ENCODE measurements around the gene IL1A. TPM values are rescaled to one million over a fixed set of nuclear protein-coding genes. Genes with fewer than 3 reads are reported as not detected.

IL1A gene
- total RNA-seq, 1 experiment from 2014 or later: not detected

- in situ Hi-C loops (cut with HindIII; ENCODE audit: low sequenced_read_pairs): no loop called here
- no peak for DNase-seq (ENCODE audit: low spot score)
Measured at GRCh38 chr2:112795774-112796173, 11.5 kb upstream of the IL1A start.

GRCh38 chr2:112794841-112795240 lies 10.5 kb upstream of the IL1A start:
- DNase-seq (ENCODE audit: low spot score): no peak
- in situ Hi-C loops (cut with HindIII; ENCODE audit: low sequenced_read_pairs): no loop called here

- DNase-seq (ENCODE audit: low spot score): no peak
- in situ Hi-C loops (cut with HindIII; ENCODE audit: low sequenced_read_pairs): no loop called here
Measured at GRCh38 chr2:112794131-112794733, 9.9 kb upstream of the IL1A start.

- in situ Hi-C loops (cut with HindIII; ENCODE audit: low sequenced_read_pairs): no loop called here
- no peak for DNase-seq (ENCODE audit: low spot score)
Measured at GRCh38 chr2:112793449-112793978, 9.2 kb upstream of the IL1A start.

GRCh38 chr2:112792419-112792818 lies 8.1 kb upstream of the IL1A start:
- DNase-seq (ENCODE audit: low spot score): no peak
- in situ Hi-C loops (cut with HindIII; ENCODE audit: low sequenced_read_pairs): no loop called here

- no peak for DNase-seq (ENCODE audit: low spot score)
- in situ Hi-C loops (cut with HindIII; ENCODE audit: low sequenced_read_pairs): no loop called here
Measured at GRCh38 chr2:112791693-112792230, 7.5 kb upstream of the IL1A start.

GRCh38 chr2:112791019-112791418 lies 6.7 kb upstream of the IL1A start:
- in situ Hi-C loops (cut with HindIII; ENCODE audit: low sequenced_read_pairs): no loop called here

GRCh38 chr2:112790305-112790704 lies 6.0 kb upstream of the IL1A start:
- in situ Hi-C loops (cut with HindIII; ENCODE audit: low sequenced_read_pairs): no loop called here
- no peak for DNase-seq (ENCODE audit: low spot score)

More at GRCh38 chr2:112791019-112791418, 6.7 kb upstream of the IL1A start:
- DNase-seq (ENCODE audit: low spot score): no peak

- in situ Hi-C loops (cut with HindIII; ENCODE audit: low sequenced_read_pairs): no loop called here
- no peak for DNase-seq (ENCODE audit: low spot score)
Measured at GRCh38 chr2:112789186-112789585, 4.9 kb upstream of the IL1A start.

GRCh38 chr2:112788653-112789052 lies 4.4 kb upstream of the IL1A start:
- in situ Hi-C loops (cut with HindIII; ENCODE audit: low sequenced_read_pairs): no loop called here
- DNase-seq (ENCODE audit: low spot score): no peak

- in situ Hi-C loops (cut with HindIII; ENCODE audit: low sequenced_read_pairs): no loop called here
- DNase-seq (ENCODE audit: low spot score): no peak
Measured at GRCh38 chr2:112787729-112788393, 3.6 kb upstream of the IL1A start.

- in situ Hi-C loops (cut with HindIII; ENCODE audit: low sequenced_read_pairs): no loop called here
- DNase-seq (ENCODE audit: low spot score): no peak
Measured at GRCh38 chr2:112787294-112787693, 3.0 kb upstream of the IL1A start.

GRCh38 chr2:112783187-112783714 lies 1.0 kb downstream of the IL1A start:
- in situ Hi-C loops (cut with HindIII; ENCODE audit: low sequenced_read_pairs): no loop called here
- no peak for DNase-seq (ENCODE audit: low spot score)

- in situ Hi-C loops (cut with HindIII; ENCODE audit: low sequenced_read_pairs): no loop called here
- no peak for DNase-seq (ENCODE audit: low spot score)
Measured at GRCh38 chr2:112782234-112782799, 2.0 kb downstream of the IL1A start.

GRCh38 chr2:112779598-112779997 lies 4.7 kb downstream of the IL1A start:
- in situ Hi-C loops (cut with HindIII; ENCODE audit: low sequenced_read_pairs): no loop called here
- DNase-seq (ENCODE audit: low spot score): no peak

GRCh38 chr2:112777036-112777435 lies 7.3 kb downstream of the IL1A start:
- in situ Hi-C loops (cut with HindIII; ENCODE audit: low sequenced_read_pairs): no loop called here
- DNase-seq (ENCODE audit: low spot score): no peak

GRCh38 chr2:112776113-112776512 lies 8.2 kb downstream of the IL1A start:
- in situ Hi-C loops (cut with HindIII; ENCODE audit: low sequenced_read_pairs): no loop called here
- no peak for DNase-seq (ENCODE audit: low spot score)

- no peak for DNase-seq (ENCODE audit: low spot score)
Measured at GRCh38 chr2:112774536-112775285, 9.6 kb downstream of the IL1A start.

GRCh38 chr2:112773556-112773955 lies 10.7 kb downstream of the IL1A start:
- no peak for DNase-seq (ENCODE audit: low spot score)
- in situ Hi-C loops (cut with HindIII; ENCODE audit: low sequenced_read_pairs): no loop called here

More at GRCh38 chr2:112774536-112775285, 9.6 kb downstream of the IL1A start:
- in situ Hi-C loops (cut with HindIII; ENCODE audit: low sequenced_read_pairs): no loop called here
